HL-60 (cell line): ENCODE data around the gene IL1RAPL2.
"Not testable (repeated sequence)": the region's sequence is repeated elsewhere in the genome, so short reads cannot be mapped to it uniquely, and the experiment has no call there.

Source experiments
- DNase-seq, 2 experiments: peaks; one replicate each; pipeline ENCODE4 v3.0.0-alpha.2; 2010 to 2020; ENCODE audit warnings: low read depth in 1 of 2, low spot score in 1 of 2
- H3K27ac ChIP-seq: fragments of 250-450 bp; sonication (Bioruptor Pico); replicated peaks from 2 replicates; pipeline ENCODE4 v1.5.1; 2020; ENCODE audit warnings: mild to moderate bottlenecking, moderate library complexity
- H3K27me3 ChIP-seq: fragments of 250-450 bp; sonication (Bioruptor Pico); 2 replicates; pipeline ENCODE4 v1.5.1; 2021; ENCODE audit warnings: mild to moderate bottlenecking, moderate library complexity; ENCODE audit not compliant: insufficient read depth, poor library complexity, severe bottlenecking
- H3K4me3 ChIP-seq: replicated peaks from 2 replicates; pipeline ENCODE4 v1.5.1; 2011; ENCODE audit warnings: mild to moderate bottlenecking, control low read depth, low read length; ENCODE audit not compliant: insufficient read depth
- GABPA ChIP-seq: IDR thresholded peaks from 2 replicates; pipeline ENCODE4 v1.6.1; 2012; ENCODE audit warnings: low read depth
- POLR2AphosphoS5 ChIP-seq: IDR thresholded peaks from 2 replicates; pipeline ENCODE4 v1.6.1; 2012; ENCODE audit warnings: low read depth
- SPI1 ChIP-seq: IDR thresholded peaks from 2 replicates; pipeline ENCODE4 v1.6.1; 2012; ENCODE audit warnings: low read depth, mild to moderate bottlenecking, borderline replicate concordance
- TF ChIP-seq, protein P1 (sequence below): IDR thresholded peaks from 2 replicates; pipeline ENCODE4 v1.6.1; 2012; ENCODE audit warnings: low read depth; ENCODE audit not compliant: insufficient replicate concordance
- TF ChIP-seq, protein P2 (sequence below): IDR thresholded peaks from one replicate; pipeline ENCODE4 v1.5.1; 2011; ENCODE audit warnings: low read length, control low read depth, inconsistent platforms; ENCODE audit not compliant: insufficient read depth

Gene IL1RAPL2

DNA sequence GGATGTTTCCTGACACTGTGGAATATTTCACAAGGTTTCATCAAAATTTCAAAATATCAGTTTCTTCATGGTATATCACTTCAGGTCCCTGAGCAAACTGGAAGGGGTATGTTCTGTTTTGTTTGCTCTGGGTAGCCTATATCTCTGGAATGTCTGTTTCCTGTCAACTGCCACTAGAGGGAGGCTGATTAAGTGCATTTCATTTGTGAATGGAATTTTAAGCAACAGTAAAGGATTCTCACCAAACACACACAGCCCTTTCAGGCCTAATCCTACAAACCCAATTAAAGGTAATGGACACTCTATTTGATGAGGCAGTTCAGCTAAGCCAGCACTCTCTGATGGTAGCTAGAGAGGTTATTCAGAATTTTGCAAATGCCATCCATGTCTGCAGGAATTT, 347.3 kb downstream of the IL1RAPL2 start:
- H3K4me3 ChIP-seq, result no peak overlapping the region
- TF ChIP-seq, protein P1, sequence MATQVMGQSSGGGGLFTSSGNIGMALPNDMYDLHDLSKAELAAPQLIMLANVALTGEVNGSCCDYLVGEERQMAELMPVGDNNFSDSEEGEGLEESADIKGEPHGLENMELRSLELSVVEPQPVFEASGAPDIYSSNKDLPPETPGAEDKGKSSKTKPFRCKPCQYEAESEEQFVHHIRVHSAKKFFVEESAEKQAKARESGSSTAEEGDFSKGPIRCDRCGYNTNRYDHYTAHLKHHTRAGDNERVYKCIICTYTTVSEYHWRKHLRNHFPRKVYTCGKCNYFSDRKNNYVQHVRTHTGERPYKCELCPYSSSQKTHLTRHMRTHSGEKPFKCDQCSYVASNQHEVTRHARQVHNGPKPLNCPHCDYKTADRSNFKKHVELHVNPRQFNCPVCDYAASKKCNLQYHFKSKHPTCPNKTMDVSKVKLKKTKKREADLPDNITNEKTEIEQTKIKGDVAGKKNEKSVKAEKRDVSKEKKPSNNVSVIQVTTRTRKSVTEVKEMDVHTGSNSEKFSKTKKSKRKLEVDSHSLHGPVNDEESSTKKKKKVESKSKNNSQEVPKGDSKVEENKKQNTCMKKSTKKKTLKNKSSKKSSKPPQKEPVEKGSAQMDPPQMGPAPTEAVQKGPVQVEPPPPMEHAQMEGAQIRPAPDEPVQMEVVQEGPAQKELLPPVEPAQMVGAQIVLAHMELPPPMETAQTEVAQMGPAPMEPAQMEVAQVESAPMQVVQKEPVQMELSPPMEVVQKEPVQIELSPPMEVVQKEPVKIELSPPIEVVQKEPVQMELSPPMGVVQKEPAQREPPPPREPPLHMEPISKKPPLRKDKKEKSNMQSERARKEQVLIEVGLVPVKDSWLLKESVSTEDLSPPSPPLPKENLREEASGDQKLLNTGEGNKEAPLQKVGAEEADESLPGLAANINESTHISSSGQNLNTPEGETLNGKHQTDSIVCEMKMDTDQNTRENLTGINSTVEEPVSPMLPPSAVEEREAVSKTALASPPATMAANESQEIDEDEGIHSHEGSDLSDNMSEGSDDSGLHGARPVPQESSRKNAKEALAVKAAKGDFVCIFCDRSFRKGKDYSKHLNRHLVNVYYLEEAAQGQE, result no peak
- TF ChIP-seq, protein P2, sequence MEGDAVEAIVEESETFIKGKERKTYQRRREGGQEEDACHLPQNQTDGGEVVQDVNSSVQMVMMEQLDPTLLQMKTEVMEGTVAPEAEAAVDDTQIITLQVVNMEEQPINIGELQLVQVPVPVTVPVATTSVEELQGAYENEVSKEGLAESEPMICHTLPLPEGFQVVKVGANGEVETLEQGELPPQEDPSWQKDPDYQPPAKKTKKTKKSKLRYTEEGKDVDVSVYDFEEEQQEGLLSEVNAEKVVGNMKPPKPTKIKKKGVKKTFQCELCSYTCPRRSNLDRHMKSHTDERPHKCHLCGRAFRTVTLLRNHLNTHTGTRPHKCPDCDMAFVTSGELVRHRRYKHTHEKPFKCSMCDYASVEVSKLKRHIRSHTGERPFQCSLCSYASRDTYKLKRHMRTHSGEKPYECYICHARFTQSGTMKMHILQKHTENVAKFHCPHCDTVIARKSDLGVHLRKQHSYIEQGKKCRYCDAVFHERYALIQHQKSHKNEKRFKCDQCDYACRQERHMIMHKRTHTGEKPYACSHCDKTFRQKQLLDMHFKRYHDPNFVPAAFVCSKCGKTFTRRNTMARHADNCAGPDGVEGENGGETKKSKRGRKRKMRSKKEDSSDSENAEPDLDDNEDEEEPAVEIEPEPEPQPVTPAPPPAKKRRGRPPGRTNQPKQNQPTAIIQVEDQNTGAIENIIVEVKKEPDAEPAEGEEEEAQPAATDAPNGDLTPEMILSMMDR, result no peak
- TF ChIP-seq SPI1 (no peak), POLR2AphosphoS5 (no peak), GABPA (no peak)
- H3K27me3 ChIP-seq, result no peaks in the 10 kb centered on the region
- no peak for DNase-seq
- H3K27ac ChIP-seq, result no peak overlapping the region

DNA sequence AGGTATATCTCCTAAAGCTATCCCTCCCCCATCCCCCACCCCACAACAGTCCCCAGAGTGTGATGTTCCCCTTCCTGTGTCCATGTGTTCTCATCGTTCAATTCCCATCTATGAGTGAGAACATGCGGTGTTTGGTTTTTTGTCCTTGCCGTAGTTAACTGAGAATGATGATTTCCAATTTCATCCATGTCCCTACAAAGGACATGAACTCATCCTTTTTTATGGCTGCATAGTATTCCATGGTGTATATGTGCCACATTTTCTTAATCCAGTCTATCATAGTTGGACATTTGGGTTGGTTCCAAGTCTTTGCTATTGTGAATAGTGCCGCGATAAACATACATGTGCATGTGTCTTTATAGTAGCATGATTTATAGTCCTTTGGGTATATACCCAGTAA, 348.7 kb downstream of the IL1RAPL2 start:
- not testable (repeated sequence) for H3K27me3 ChIP-seq, H3K4me3 ChIP-seq, DNase-seq, H3K27ac ChIP-seq

DNA sequence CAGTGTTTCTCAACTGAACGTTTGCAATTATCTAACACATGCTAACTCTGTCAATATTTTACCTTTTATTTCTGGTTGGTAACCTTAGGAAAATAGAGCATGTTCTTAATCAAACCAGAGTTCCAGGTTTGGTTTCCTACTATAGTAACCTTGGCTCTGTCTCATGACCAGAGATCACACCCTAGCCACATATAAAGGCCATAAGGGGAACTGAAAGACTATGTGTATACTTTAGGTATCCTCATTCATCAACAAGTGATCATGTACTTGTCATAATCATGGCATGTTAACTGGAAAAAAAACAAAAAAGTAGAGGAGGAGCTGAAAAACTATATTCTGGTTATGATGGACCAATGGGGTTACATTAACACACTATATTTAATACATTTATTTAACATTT, 352.1 kb downstream of the IL1RAPL2 start:
- no peaks in the 10 kb centered on the region for H3K27me3 ChIP-seq
- H3K27ac ChIP-seq, result no peak overlapping the region
- DNase-seq, result no peak
- no peak overlapping the region for H3K4me3 ChIP-seq
- TF ChIP-seq SPI1 (no peak), GABPA (no peak)
- TF ChIP-seq, protein P1, result no peak
- TF ChIP-seq, protein P2, result no peak

DNA sequence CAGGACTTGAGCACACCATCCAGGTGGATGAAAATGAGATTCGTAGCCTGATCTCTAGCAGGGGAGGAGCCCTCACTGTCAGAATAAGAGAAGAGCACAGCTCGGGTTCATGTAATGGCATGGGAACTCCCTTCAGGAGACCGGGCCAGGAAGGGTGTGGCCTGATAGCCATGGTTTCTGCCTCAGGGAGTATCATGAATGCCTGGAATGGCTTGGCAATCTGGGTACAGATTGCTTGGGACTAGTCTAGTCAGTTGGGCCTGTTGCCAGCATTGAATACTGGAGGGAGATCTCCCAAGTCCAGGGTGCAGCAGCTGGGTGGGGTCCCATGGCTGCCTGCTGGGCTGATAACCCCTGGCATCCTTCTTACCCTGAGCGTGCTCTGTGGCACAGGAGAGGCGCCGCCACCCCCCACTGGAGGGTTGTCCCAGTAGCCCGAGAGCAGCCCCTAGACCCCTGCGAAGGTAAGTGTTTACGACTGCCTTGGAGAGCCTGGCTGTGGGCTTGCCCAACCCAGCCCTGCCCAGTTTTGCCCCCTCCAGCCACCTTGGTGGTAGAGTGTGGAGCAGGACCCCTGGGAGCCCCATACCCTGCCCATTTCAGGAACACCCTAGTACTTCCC, 355.7 kb downstream of the IL1RAPL2 start:
- no peak for DNase-seq
- Histone ChIP-seq H3K27ac (no peak overlapping the region), H3K4me3 (no peak overlapping the region), H3K27me3 (no peaks in the 10 kb centered on the region)
- TF ChIP-seq GABPA (no peak), SPI1 (no peak), POLR2AphosphoS5 (no peak)
- TF ChIP-seq, protein P1, result no peak
- TF ChIP-seq, protein P2, result no peak
